Measurements from ENCODE around the gene DRD4. TPM values are rescaled to one million over a fixed set of nuclear protein-coding genes. Genes with fewer than 3 reads are reported as not detected.

The DRD4 gene
- total RNA-seq, 2 donors from 2014 or later, result 0.69 to 0.79 TPM

- Histone ChIP-seq H3K27me3 (no peaks in the 10 kb centered on the region), H3K36me3 (no peaks in the 10 kb centered on the region), H3K9ac (ENCODE audit: low read depth in 2 of 2, low read length in 2 of 2) (no peak overlapping the region), H3K9me3 (no peaks in the 10 kb centered on the region), H3K27ac (no peak overlapping the region), H3K4me1 (peaks cover 14% of the 10 kb centered on the region), H3K4me3 (no peak overlapping the region)
- no peak for TF ChIP-seq CTCF (IDR thresholded peaks at IDR 0.05)
- no peak for DNase-seq
- intact Hi-C loops (cut with DNase I), result no loop called here
These were observed 15.9 kb upstream of the DRD4 start for GRCh38 chr11:620935-621814.

GRCh38 chr11:621838-622237, 15.2 kb upstream of the DRD4 start:
- intact Hi-C loops (cut with DNase I), result no loop called here
- no peak for DNase-seq
- H3K36me3 ChIP-seq, result no peaks in the 10 kb centered on the region
- H3K9ac ChIP-seq (ENCODE audit: low read depth in 2 of 2, low read length in 2 of 2), result no peak overlapping the region
- no peaks in the 10 kb centered on the region for H3K27me3 ChIP-seq
- no peaks in the 10 kb centered on the region for H3K9me3 ChIP-seq
- TF ChIP-seq CTCF (IDR thresholded peaks at IDR 0.05), result no peak
- H3K4me3 ChIP-seq, result no peak overlapping the region
- peaks cover 13% of the 10 kb centered on the region for H3K4me1 ChIP-seq
- no peak overlapping the region for H3K27ac ChIP-seq

GRCh38 chr11:623349-623869, 13.7 kb upstream of the DRD4 start:
- Histone ChIP-seq H3K4me3 (no peak overlapping the region), H3K9me3 (no peaks in the 10 kb centered on the region), H3K27ac (no peak overlapping the region), H3K4me1 (peaks cover 13% of the 10 kb centered on the region), H3K27me3 (no peaks in the 10 kb centered on the region), H3K36me3 (no peaks in the 10 kb centered on the region), H3K9ac (ENCODE audit: low read depth in 2 of 2, low read length in 2 of 2) (no peak overlapping the region)
- no peak for DNase-seq
- intact Hi-C loops (cut with DNase I), result no loop called here
- TF ChIP-seq CTCF (IDR thresholded peaks at IDR 0.05), result no peak

- Histone ChIP-seq H3K4me3 (peak overlapping the region; percentile 48), H3K9ac (ENCODE audit: low read depth in 2 of 2, low read length in 2 of 2) (peak overlapping the region; percentile 32 to 89), H3K4me1 (peaks cover 13% of the 10 kb centered on the region), H3K36me3 (no peaks in the 10 kb centered on the region), H3K9me3 (no peaks in the 10 kb centered on the region), H3K27ac (peak overlapping the region; percentile 90), H3K27me3 (no peaks in the 10 kb centered on the region)
- no peak for TF ChIP-seq CTCF (IDR thresholded peaks at IDR 0.05)
- peak; percentile 95 for DNase-seq
- intact Hi-C loops (cut with DNase I), result no loop called here
These were observed 12.9 kb upstream of the DRD4 start for GRCh38 chr11:623999-624704.

GRCh38 chr11:624705-625635, 12.1 kb upstream of the DRD4 start, which contains the start of gene CDHR5:
Gene CDHR5, minus strand, starts transcription at chr11:624955. Its CDS starts 53 bp downstream, at chr11:624902.
- intact Hi-C loops (cut with DNase I), result no loop called here
- Histone ChIP-seq H3K36me3 (no peaks in the 10 kb centered on the region), H3K9ac (ENCODE audit: low read depth in 2 of 2, low read length in 2 of 2) (peak within 1 kb of the TSS; percentile 53 to 89), H3K27me3 (no peaks in the 10 kb centered on the region), H3K4me3 (peak within 1 kb of the TSS; percentile 48), H3K4me1 (peaks cover 13% of the 10 kb centered on the region), H3K9me3 (no peaks in the 10 kb centered on the region), H3K27ac (peak within 1 kb of the TSS; percentile 90)
- DNase-seq, result peak; percentile 86
- no peak for TF ChIP-seq CTCF (IDR thresholded peaks at IDR 0.05)
